GM19372 (cell line): ENCODE results near the gene NPB.
"Not testable (repeated sequence)": the region's sequence is repeated elsewhere in the genome, so short reads cannot be mapped to it uniquely, and the experiment has no call there.

Source experiments
- ATAC-seq: cut with Tn5 transposase; IDR thresholded peaks from one replicate; pipeline ENCODE4 v1.9.1; 2021; ENCODE audit warnings: mild to moderate bottlenecking, low read depth, moderate library complexity; ENCODE audit not compliant: unreplicated experiment

NPB gene

DNA sequence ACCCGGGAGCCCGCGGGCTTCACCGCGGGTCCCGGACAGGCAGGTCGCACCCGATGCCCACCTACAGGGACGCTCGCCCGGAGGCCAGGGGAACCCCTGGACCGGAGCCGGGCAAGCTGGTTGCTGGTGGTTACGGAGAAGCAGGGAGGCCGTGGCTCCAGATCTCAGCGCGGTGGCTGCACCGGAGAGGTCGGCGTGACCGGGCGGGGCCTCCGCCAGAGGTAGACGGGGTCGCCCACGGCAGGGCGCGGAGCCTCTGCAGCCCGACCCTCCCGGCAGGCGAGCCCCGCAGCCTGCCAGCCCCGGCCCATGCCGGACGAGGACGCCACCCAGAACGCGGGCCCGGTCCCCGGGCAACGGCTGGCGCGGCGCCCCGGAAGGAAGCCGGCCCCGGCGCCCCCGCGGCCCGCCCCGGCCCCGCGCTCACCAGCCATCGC is 8.8 kb downstream of the NPB start:
- ATAC-seq = no peak

DNA sequence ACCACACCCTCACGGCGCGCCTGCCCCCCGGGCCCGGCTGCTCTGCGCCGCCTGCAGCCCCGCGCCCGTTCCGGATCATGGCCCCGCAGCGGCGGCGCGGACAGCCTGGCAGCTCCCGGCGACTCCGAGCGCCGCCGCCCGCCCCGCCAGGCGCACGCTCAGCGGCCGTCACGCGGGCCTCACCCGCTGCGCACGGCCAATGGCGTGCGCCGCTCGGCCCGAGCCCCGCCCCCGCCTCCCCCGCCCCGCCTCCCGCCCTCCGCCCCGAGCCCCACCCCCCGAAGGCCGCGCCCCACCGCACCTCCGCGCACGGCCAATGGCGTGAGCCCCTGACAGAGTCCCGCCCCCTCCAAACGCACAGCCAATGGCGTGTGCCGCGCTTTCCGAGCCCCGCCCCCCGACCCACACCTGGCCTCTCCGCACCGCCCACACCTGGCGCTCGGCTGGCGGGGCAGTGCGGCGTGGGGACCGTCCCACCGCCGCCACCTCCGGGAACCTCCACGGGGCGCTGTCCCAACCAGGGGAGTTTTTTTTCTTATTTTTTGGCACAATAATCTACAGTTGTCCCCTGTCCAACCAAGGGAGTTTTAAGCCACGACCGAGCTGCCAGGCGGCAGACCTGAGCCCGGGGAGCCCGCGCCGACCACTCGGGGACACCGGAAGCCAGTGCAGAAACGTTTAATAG is 9.4 kb downstream of the NPB start, which contains the start of gene PCYT2:
Gene PCYT2 (minus strand): TSS at position 123 of the 685 bp plus-strand sequence. CDS start 44 bp downstream, at position 79.
- peak; percentile 83 for ATAC-seq

- no peak for ATAC-seq
Observed at GRCh38 chr17:81911969-81912368, 9.9 kb downstream of the NPB start.

- ATAC-seq = no peak
Observed at GRCh38 chr17:81912441-81913309, 10.6 kb downstream of the NPB start.

DNA sequence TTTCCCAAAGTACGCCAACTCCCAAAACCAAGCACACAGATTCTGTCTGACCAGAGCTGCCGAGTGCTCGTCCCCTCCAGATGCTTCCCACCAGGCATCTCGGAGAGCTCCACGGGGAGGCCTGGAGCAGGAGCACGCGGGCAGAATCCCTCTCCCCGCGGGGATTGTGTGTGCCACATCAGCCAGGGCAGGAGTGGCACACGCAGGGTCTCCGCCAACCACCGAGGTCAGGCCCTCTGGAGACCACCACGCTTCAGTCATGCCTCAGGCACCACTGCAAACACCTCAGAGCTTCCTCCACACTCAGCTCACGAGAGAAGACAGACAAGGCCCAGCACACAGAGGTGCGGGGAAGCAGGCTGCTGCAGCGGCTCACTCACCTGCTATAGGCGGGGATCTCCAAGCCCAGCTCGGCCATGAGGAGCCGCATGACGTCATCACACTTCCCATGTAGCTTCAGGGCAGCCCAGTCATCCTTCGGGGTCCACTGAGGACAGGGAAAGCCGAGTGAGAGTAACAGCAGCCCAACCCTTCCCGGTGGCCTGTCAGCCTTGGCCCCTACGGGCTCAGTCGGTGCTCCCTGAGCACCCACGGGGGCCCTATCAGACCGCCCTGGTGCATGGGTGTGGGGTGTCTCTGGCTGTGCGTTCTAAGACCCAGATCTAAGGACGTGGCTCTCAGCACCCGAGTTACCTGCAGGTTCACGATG is 11.5 kb downstream of the NPB start:
- no peak for ATAC-seq

DNA sequence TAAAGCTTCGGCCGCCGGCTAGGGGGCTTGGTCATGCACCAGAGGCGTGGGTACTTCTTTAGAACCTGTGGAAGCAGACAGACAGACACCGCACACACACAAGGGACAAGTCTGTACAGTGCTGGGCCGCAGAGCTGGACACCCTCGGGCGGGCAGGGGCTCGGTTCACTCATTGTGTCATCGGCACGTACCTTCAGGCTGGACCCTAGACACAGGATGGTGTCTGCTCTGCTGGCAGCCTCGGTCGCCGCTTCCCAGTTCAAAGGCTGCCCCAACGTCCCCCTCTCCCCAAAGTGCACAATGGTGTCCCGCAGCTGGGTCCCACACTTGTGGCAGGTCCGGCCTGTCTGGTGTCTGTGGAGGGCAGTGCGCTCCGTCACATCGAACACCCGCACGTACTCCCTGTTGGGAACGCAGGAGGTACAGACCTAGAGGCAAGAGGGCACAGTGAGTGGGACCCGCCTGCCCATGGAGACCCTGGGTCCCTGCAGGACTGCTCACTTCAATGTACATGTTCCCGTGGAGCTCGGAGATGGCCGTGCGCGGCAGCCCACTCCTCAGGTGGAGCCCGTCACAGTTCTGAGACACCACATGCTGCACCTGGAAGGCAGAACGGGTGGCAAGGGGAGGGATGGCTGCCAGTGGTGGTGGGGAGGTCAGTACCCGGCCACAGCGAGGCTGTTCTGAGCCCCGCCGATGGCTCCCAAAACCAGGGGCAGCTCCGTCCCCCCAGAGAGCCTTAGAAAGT is 12.2 kb downstream of the NPB start:
- no peak for ATAC-seq

DNA sequence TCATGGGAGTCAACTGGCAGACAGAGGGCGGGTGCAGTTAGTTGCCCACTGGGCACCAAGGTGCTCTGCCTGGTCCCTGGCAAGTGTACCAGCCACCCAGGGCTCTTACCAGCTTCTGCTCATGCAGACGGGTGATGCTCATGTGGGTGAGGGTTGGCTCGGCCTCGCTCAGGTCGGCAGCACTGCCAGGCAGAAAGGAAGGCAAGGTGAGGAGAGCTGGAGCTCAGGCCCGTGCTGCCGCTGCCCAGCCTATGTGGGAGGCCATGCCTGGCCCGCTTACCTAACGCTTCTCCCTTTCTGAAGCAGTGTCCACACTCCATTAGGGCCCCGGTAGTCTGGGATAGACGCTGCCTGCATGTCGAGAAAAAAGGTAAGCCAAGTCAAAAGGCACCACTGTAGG is 13.3 kb downstream of the NPB start:
- ATAC-seq = no peak

GRCh38 chr17:81916234-81917001 is 14.4 kb downstream of the NPB start:
- no peak for ATAC-seq

GRCh38 chr17:81917565-81918332 is 15.7 kb downstream of the NPB start, which contains the start of gene SIRT7:
TSS of gene SIRT7 (minus strand) at chr17:81918176. CDS start at chr17:81918131, 45 bp downstream.
- peak; percentile 81 for ATAC-seq

DNA sequence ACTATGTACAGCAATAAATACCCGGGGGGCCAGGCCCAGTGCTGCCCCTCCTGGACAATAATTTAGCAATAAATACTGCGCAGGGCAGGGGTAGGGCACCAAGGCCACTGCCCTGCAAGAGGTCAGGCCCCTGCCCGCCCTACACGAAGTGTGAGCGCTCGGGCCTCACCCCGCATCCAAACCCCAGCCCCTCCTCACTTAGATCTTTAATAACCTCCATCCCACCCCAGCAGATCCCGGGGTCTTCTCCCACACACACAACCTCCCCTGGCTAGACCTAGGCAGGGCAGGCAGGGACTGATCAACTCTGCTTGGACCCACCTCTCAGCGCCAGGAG is 16.3 kb downstream of the NPB start:
- ATAC-seq = not testable (repeated sequence)

DNA sequence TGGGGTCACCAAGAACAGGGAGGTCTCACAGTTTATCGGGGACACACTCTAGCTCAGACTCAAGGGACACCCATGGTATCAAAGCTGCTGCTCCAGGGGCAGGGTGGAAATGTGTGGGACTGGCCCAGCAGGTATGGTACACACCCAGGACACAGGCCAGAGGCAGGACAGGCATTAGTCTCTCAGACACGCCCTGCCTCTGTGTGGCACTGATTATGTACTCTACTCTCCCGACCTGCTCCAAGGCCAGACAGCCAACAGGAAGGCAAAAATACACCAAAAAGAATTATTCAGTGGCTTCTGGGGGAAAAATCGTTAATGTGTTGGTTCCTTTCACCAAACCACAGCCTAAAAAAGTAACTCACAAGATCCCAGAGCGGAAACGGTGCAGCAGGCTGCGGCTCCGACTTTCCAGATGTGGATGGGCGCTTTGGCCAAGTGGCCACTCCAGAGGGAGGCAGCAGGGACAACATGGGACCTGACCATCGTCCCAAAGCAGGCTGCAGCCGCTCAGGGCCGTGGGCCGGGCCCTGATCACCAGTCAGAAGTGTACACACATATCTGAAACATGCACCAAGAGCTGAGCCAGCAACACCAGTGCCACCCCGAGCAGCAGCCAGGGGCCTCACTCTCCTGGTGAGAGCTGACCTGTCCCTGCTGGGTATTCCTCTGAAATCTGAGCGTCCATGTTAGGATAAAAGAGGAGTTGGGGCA is 17.0 kb downstream of the NPB start:
- no peak for ATAC-seq

DNA sequence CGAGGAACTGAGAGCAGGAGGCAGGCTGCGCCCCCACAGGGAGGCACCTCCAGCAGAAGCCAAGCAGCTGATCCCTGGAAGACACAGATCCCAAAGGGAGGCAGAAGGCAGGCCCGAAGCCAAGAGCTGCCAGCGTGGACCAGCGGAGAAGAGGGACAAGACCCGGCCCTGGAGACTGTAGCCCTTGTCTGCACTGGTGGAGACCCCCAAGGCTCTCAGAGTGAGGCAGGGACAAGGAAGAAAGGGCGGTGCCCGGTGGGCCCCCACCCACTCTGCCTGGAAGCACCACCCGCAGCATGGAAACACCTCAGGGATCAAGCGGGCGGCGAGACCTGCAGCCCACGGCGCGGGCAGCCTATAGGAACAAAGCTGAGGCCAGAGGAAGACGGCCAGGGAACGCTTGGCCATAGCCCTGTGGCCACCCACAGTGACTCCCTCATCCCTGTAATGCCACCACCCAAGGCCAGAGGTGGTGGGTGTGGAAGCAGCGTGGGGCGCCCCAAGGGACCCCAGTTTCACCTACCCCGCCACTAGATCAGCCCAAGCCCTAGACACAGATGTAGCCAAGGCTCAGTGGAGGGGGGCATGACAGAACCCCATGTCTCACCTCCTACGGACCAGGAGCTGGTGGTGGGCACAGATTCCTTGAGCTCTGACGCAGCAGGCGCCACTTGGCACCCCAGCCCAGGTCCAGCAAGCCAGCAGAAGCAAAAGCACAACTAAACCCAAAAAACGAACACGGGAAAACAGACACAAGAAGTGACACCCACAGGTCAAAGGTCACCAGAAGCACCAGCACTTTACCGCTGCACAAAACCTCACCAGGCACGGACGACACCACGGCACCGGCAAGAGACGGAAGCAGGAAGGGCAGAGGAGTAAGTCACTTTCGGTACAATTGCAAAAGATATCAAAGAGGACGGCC is 18.8 kb downstream of the NPB start:
- ATAC-seq = no peak

GRCh38 chr17:81921537-81921862 is 19.5 kb downstream of the NPB start:
- no peak for ATAC-seq

DNA sequence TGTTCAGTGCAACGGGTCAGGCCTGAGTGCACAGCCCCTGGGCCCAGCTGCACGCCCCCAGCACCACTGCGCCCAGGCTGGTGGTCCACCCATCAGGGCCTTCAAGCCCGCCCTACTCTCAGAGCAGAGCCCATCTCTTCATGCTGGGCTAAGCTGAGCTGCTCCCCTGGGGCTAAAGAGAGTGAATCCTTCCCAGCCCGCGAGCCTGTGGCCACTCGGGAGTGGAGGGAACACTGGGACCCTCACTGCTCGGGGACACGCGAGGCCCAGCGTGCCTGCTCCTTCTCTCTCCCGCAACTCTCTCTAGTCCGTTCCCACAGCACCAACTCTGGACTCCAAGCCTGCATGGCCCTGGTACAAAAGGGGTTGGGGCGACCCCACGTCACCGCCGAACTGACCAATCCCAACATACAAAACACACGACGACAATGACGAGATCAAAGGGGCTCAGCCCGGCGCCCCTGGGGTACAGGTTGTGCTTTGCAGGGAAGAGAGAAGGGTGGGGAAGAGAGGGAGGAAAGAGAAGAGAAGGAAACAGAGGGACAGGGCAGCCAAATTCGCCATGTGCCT is 20.0 kb downstream of the NPB start:
- no peak for ATAC-seq

- ATAC-seq = no peak
Observed at GRCh38 chr17:81922566-81923301, 20.7 kb downstream of the NPB start.
